Fibroblast of skin of right biceps (primary cell): ENCODE measurements around the gene TLK1.

Experiments
- DNase-seq: peaks from one replicate; pipeline ENCODE4 v3.0.0-alpha.2; 2013

TLK1 gene

GRCh38 chr2:171160119-171160955 is at the start of gene TLK1:
TLK1 (minus strand) TSS chr2:171160893; CDS start chr2:171160428, 465 bp downstream.
- peak; percentile 71 for DNase-seq

- DNase-seq, result no peak
Measured at GRCh38 chr2:171210216-171210863, 49.6 kb upstream of the TLK1 start.

- no peak for DNase-seq
Measured at GRCh38 chr2:171208657-171209056, 48.0 kb upstream of the TLK1 start.

GRCh38 chr2:171206422-171207115 is 45.9 kb upstream of the TLK1 start:
- no peak for DNase-seq

GRCh38 chr2:171205551-171205950 is 44.9 kb upstream of the TLK1 start:
- no peak for DNase-seq

GRCh38 chr2:171201767-171202166 is 41.1 kb upstream of the TLK1 start:
- DNase-seq, result no peak

- DNase-seq, result no peak
Measured at GRCh38 chr2:171201271-171201670, 40.6 kb upstream of the TLK1 start.

GRCh38 chr2:171200469-171200868 is 39.8 kb upstream of the TLK1 start:
- DNase-seq, result no peak

- DNase-seq, result no peak
Measured at GRCh38 chr2:171191021-171191420, 30.3 kb upstream of the TLK1 start.

- no peak for DNase-seq
Measured at GRCh38 chr2:171187819-171188218, 27.1 kb upstream of the TLK1 start.

- no peak for DNase-seq
Measured at GRCh38 chr2:171187177-171187576, 26.5 kb upstream of the TLK1 start.

- DNase-seq, result peak; percentile 81
Measured at GRCh38 chr2:171185941-171186340, 25.2 kb upstream of the TLK1 start.

GRCh38 chr2:171185165-171185818 is 24.6 kb upstream of the TLK1 start:
- DNase-seq, result no peak

- no peak for DNase-seq
Measured at GRCh38 chr2:171181064-171182049, 20.7 kb upstream of the TLK1 start.

- no peak for DNase-seq
Measured at GRCh38 chr2:171180229-171180930, 19.7 kb upstream of the TLK1 start.

GRCh38 chr2:171178993-171179392 is 18.3 kb upstream of the TLK1 start:
- DNase-seq, result no peak

GRCh38 chr2:171176516-171176915 is 15.8 kb upstream of the TLK1 start:
- DNase-seq, result no peak

GRCh38 chr2:171174075-171174474 is 13.4 kb upstream of the TLK1 start:
- DNase-seq, result no peak

GRCh38 chr2:171173087-171173486 is 12.4 kb upstream of the TLK1 start:
- peak; percentile 30 for DNase-seq

GRCh38 chr2:171171808-171172207 is 11.1 kb upstream of the TLK1 start:
- no peak for DNase-seq

GRCh38 chr2:171169839-171170238 is 9.1 kb upstream of the TLK1 start:
- no peak for DNase-seq
